Erythroblast (primary cell): ENCODE measurements around the gene ELOVL5.

Experiments
- DNase-seq, 2 experiments: peaks; one replicate each; lab custom pipeline; 2025; lab: John Stamatoyannopoulos, UW
- GATA1 ChIP-seq: IDR thresholded peaks from 2 replicates; pipeline ENCODE4 v1.6.1; 2011; ENCODE audit warnings: low read depth, mild to moderate bottlenecking, control low read depth, low read length, moderate library complexity
- POLR2A ChIP-seq: IDR thresholded peaks from 2 replicates; pipeline ENCODE4 v1.6.1; 2011; ENCODE audit warnings: mild to moderate bottlenecking, low read length

Gene ELOVL5

GRCh38 chr6:53369876-53370515, 21.2 kb upstream of the ELOVL5 start:
- DNase-seq = no peak
- TF ChIP-seq POLR2A = no peak
- TF ChIP-seq GATA1 = no peak

- TF ChIP-seq POLR2A (no peak), GATA1 (no peak)
- DNase-seq = no peak
Measured at GRCh38 chr6:53369051-53369450, 20.3 kb upstream of the ELOVL5 start.

GRCh38 chr6:53366128-53366641, 17.4 kb upstream of the ELOVL5 start:
- DNase-seq = peak in 1 of 2 experiments; percentile 23
- TF ChIP-seq POLR2A = no peak

- no peak for DNase-seq
Measured at GRCh38 chr6:53363341-53364079, 14.8 kb upstream of the ELOVL5 start.

GRCh38 chr6:53361549-53362031, 12.8 kb upstream of the ELOVL5 start:
- no peak for TF ChIP-seq POLR2A
- no peak for TF ChIP-seq GATA1
- peak in 1 of 2 experiments; percentile 19 for DNase-seq

More at GRCh38 chr6:53363341-53364079, 14.8 kb upstream of the ELOVL5 start:
- no peak for TF ChIP-seq POLR2A
- TF ChIP-seq GATA1 = no peak

GRCh38 chr6:53360093-53360912, 11.6 kb upstream of the ELOVL5 start:
- peak in 1 of 2 experiments; percentile 8 for DNase-seq
- TF ChIP-seq POLR2A = no peak

GRCh38 chr6:53359843-53360092, 11.0 kb upstream of the ELOVL5 start:
- no peak for DNase-seq
- TF ChIP-seq POLR2A = no peak
- TF ChIP-seq GATA1 = no peak

- DNase-seq = peak; percentile 93 to 95
- TF ChIP-seq GATA1 = no peak
- TF ChIP-seq POLR2A = peak; percentile 91
Measured at GRCh38 chr6:53359095-53359842, 10.5 kb upstream of the ELOVL5 start.

GRCh38 chr6:53358440-53359094, 9.8 kb upstream of the ELOVL5 start:
- TF ChIP-seq POLR2A (no peak), GATA1 (no peak)
- DNase-seq = peak; percentile 55 to 59

GRCh38 chr6:53357576-53358360, 9.0 kb upstream of the ELOVL5 start:
- no peak for DNase-seq
- no peak for TF ChIP-seq GATA1

GRCh38 chr6:53353624-53354023, 4.9 kb upstream of the ELOVL5 start:
- TF ChIP-seq POLR2A (no peak), GATA1 (no peak)
- no peak for DNase-seq

- TF ChIP-seq GATA1 (no peak), POLR2A (no peak)
- no peak for DNase-seq
Measured at GRCh38 chr6:53352360-53352759, 3.6 kb upstream of the ELOVL5 start.

GRCh38 chr6:53349209-53349693, 501 bp upstream of the ELOVL5 start:
- TF ChIP-seq GATA1 = no peak
- TF ChIP-seq POLR2A = no peak
- DNase-seq = no peak
